HCT116 (cell line): ENCODE results near the gene TECPR1. TPM values are rescaled to one million over a fixed set of nuclear protein-coding genes. Genes with fewer than 3 reads are reported as not detected.

Experiments used
- ATAC-seq: fragments of 200-7000 bp; cut with Tn5 transposase; 2 replicates; pipeline ENCODE4 v1.9.1; 2020; ENCODE audit warnings: mild to moderate bottlenecking, moderate library complexity
- BruUV-seq: library from RNA; stranded (reverse); fragments of 400-500 nt; replicated peaks from 2 replicates; lab custom pipeline; 2021; lab: Mats Ljungman, UMichigan
- CTCF ChIA-PET: fragments of 300-600 bp; sonication (Branson Sonifier 250); formaldehyde crosslinking; loops from one replicate; lab custom pipeline; 2021; ENCODE audit warnings: antibody characterized with exemption; lab: Charles Lee
- POLR2A ChIA-PET: fragments of 300-600, 350-600 bp; sonication (Branson Sonifier 250); formaldehyde crosslinking; loops from one replicate; lab custom pipeline; 2021; ENCODE audit warnings: antibody characterized with exemption; lab: Charles Lee
- RAD21 ChIA-PET, 2 experiments: fragments of 300-600 bp; sonication (Branson Sonifier 250); formaldehyde crosslinking; loops; one replicate each; lab custom pipeline; 2023; ENCODE audit warnings: low total read pairs in 2 of 2; ENCODE audit not compliant: uncharacterized antibody in 2 of 2, unreplicated experiment in 2 of 2, low non-redundant PET in 1 of 2; lab: Charles Lee
- DNase-seq: peaks from one replicate; pipeline ENCODE4 v3.0.0-alpha.2; 2010; ENCODE audit warnings: low read depth, low spot score
- H2AFZ ChIP-seq: fragments of 200-600 bp; shearing (Covaris generic), sonication (generic); 2 replicates; pipeline ENCODE4 v1.6.1; 2017; ENCODE audit warnings: low read depth, mixed run types, mixed read lengths, antibody characterized with exemption, low read length; ENCODE audit not compliant: poor library complexity, severe bottlenecking
- H3K27ac ChIP-seq: 2 replicates; pipeline ENCODE4 v1.5.1; 2012; ENCODE audit warnings: low read depth, low read length
- H3K27me3 ChIP-seq: fragments of 200-600 bp; sonication (generic); 2 replicates; pipeline ENCODE4 v1.6.1; 2016; ENCODE audit warnings: mixed run types, low read length, mixed read lengths; ENCODE audit not compliant: insufficient read depth
- H3K36me3 ChIP-seq, 2 experiments: fragments of 200-500 bp in 1 of 2; fragments of 200-600 bp in 1 of 2; sonication (Bioruptor generic) in 1 of 2; sonication (generic) in 1 of 2; 2 replicates each; pipeline versions ENCODE4 v1.5.1 to v1.6.1; 2014 to 2016; ENCODE audit warnings: low read length in 2 of 2, inconsistent platforms in 1 of 2, mixed read lengths in 1 of 2, mixed run types in 1 of 2; ENCODE audit not compliant: insufficient read depth in 2 of 2, control insufficient read depth in 1 of 2
- H3K4me1 ChIP-seq, 2 experiments: fragments of 200-600 bp in 1 of 2; sonication (generic) in 1 of 2; 2 replicates each; pipeline versions ENCODE4 v1.5.1 to v1.6.1; 2012 to 2017; ENCODE audit warnings: low read length in 2 of 2, inconsistent platforms in 1 of 2, mild to moderate bottlenecking in 1 of 2, mixed read lengths in 1 of 2, mixed run types in 1 of 2, moderate library complexity in 1 of 2; ENCODE audit not compliant: insufficient read depth in 2 of 2, control insufficient read depth in 1 of 2
- H3K4me2 ChIP-seq: fragments of 200-600 bp; sonication (generic); 2 replicates; pipeline ENCODE4 v1.6.1; 2017; ENCODE audit warnings: mixed run types, low read length, mixed read lengths
- H3K4me3 ChIP-seq, 2 experiments: fragments of 200-600 bp in 1 of 2; sonication (generic) in 1 of 2; replicated peaks in 1 of 2; 2 replicates each; pipeline ENCODE4 v1.5.1; 2011 to 2016; ENCODE audit warnings: low read length in 2 of 2, control low read depth in 1 of 2, low read depth in 1 of 2, mild to moderate bottlenecking in 1 of 2, mixed read lengths in 1 of 2, mixed run types in 1 of 2
- H3K79me2 ChIP-seq: fragments of 200-600 bp; sonication (generic); 2 replicates; pipeline ENCODE4 v1.6.1; 2017; ENCODE audit warnings: mild to moderate bottlenecking, mixed run types, low read length, moderate library complexity, mixed read lengths; ENCODE audit not compliant: insufficient read depth
- H3K9ac ChIP-seq: fragments of 200-600 bp; sonication (generic); 2 replicates; pipeline ENCODE4 v1.6.1; 2016; ENCODE audit warnings: low read length, mixed read lengths
- H3K9me2 ChIP-seq: fragments of 200-600 bp; sonication (generic), shearing (Covaris generic); 2 replicates; pipeline ENCODE4 v1.6.1; 2017; ENCODE audit warnings: mixed run types, mild to moderate bottlenecking, moderate library complexity; ENCODE audit not compliant: insufficient read depth
- H3K9me3 ChIP-seq, 2 experiments: fragments of 200-500 bp in 1 of 2; fragments of 200-600 bp in 1 of 2; sonication (Bioruptor generic) in 1 of 2; sonication (generic) in 1 of 2; 2 replicates each; pipeline ENCODE4 v1.6.1; 2014 to 2017; ENCODE audit warnings: low read length in 2 of 2, mixed read lengths in 2 of 2, inconsistent platforms in 1 of 2, low read depth in 1 of 2, mild to moderate bottlenecking in 1 of 2, mixed run types in 1 of 2, moderate library complexity in 1 of 2; ENCODE audit not compliant: control insufficient read depth in 1 of 2, insufficient read depth in 1 of 2
- H4K20me1 ChIP-seq: fragments of 200-600 bp; sonication (generic), shearing (Covaris generic); 2 replicates; pipeline ENCODE4 v1.6.1; 2017; ENCODE audit warnings: mixed run types, mild to moderate bottlenecking, moderate library complexity; ENCODE audit not compliant: insufficient read depth
- ATF3 ChIP-seq: IDR thresholded peaks from 2 replicates; pipeline ENCODE4 v1.6.1; 2012
- CEBPB ChIP-seq: IDR thresholded peaks from 2 replicates; pipeline ENCODE4 v1.6.1; 2012; ENCODE audit warnings: low read depth
- EGR1 ChIP-seq: IDR thresholded peaks from 2 replicates; pipeline ENCODE4 v1.6.1; 2012; ENCODE audit warnings: low read depth
- ELF1 ChIP-seq: IDR thresholded peaks from 2 replicates; pipeline ENCODE4 v1.6.1; 2012; ENCODE audit warnings: low read depth, borderline replicate concordance
- EZH2 ChIP-seq: fragments of 200-600 bp; sonication (generic); IDR thresholded peaks from 2 replicates; pipeline ENCODE4 v1.6.1; 2017; ENCODE audit warnings: antibody characterized with exemption, mixed run types
- EZH2phosphoT487 ChIP-seq: fragments of 200-600 bp; IDR thresholded peaks from 2 replicates; pipeline ENCODE4 v1.6.1; 2018; ENCODE audit warnings: antibody characterized with exemption, borderline replicate concordance
- FOSL1 ChIP-seq: IDR thresholded peaks from 2 replicates; pipeline ENCODE4 v1.6.1; 2012; ENCODE audit warnings: low read depth
- JUND ChIP-seq: IDR thresholded peaks from 2 replicates; pipeline ENCODE4 v1.6.1; 2012
- MAX ChIP-seq: IDR thresholded peaks from 2 replicates; pipeline ENCODE4 v1.6.1; 2012
- POLR2A ChIP-seq: IDR thresholded peaks from 2 replicates; pipeline ENCODE4 v1.7.0; 2011; ENCODE audit warnings: borderline replicate concordance; ENCODE audit not compliant: insufficient read depth, insufficient read length; ENCODE audit errors: extremely low read depth
- POLR2AphosphoS5 ChIP-seq: IDR thresholded peaks from 2 replicates; pipeline ENCODE4 v1.6.1; 2011; ENCODE audit warnings: mild to moderate bottlenecking, low read depth, low read length, moderate library complexity
- RAD21 ChIP-seq: IDR thresholded peaks from 2 replicates; pipeline ENCODE4 v1.6.1; 2012; ENCODE audit warnings: low read depth, mild to moderate bottlenecking
- SP1 ChIP-seq: IDR thresholded peaks from 2 replicates; pipeline ENCODE4 v1.6.1; 2012; ENCODE audit warnings: low read depth
- SRF ChIP-seq: IDR thresholded peaks from 2 replicates; pipeline ENCODE4 v1.6.1; 2012; ENCODE audit warnings: low read depth
- YY1 ChIP-seq: IDR thresholded peaks from 2 replicates; pipeline ENCODE4 v1.6.1; 2011; ENCODE audit warnings: low read length, low read depth, moderate library complexity, mild to moderate bottlenecking; ENCODE audit not compliant: insufficient replicate concordance; ENCODE audit errors: extremely low read depth
- ZNF274 ChIP-seq: fragments of 200-500 bp; sonication (Bioruptor generic); IDR thresholded peaks from 2 replicates; pipeline ENCODE4 v1.6.1; 2014; ENCODE audit warnings: mild to moderate bottlenecking, low read depth, low read length, inconsistent platforms
- intact Hi-C: fragments of 100-400 bp; cut with micrococcal nuclease; formaldehyde crosslinking; loops from 2 replicates; pipeline ENCODE4 v1.10.0; 2022
- total RNA-seq: library from RNA; stranded (reverse); gene quantifications from one replicate; pipeline ENCODE4 v1.2.1, GENCODE V29; 2021; ENCODE audit not compliant: unreplicated experiment

TECPR1 gene
- total RNA-seq, 1 experiment from 2014 or later, result 19.9 TPM

GRCh38 chr7:98286093-98286539 lies 34.1 kb upstream of the TECPR1 start:
- Histone ChIP-seq H3K4me1 (peaks cover 42 to 70% of the 10 kb centered on the region in 2 experiments), H2AFZ (no peak overlapping the region), H3K9ac (peak overlapping the region; percentile 95), H3K27ac (peak overlapping the region; percentile 68)
- peak; percentile 20 for ATAC-seq
- TF ChIP-seq EGR1 (no peak), YY1 (peak; percentile 51), POLR2AphosphoS5 (peak; percentile 38)
- TF ChIP-seq, all 23 proteins: peak for 2
- Histone ChIP-seq H3K9me3 (no peaks in the 10 kb centered on the region), H3K4me2 (peak overlapping the region; percentile 95), H3K79me2 (peaks cover 89% of the 10 kb centered on the region), H4K20me1 (peaks cover 3% of the 10 kb centered on the region; the same call in 1 of the 2 replicates), H3K4me3 (peak overlapping the region; percentile 15 to 41; a peak in 2 of 4 replicates), H3K27me3 (no peaks in the 10 kb centered on the region), H3K36me3 (peaks cover 0 to 5% of the 10 kb centered on the region in 2 experiments; a peak in 1 of 4 replicates), H3K9me2 (no peaks in the 10 kb centered on the region)
- DNase-seq, result peak; percentile 68
- intact Hi-C loops, result no loop called here
- no TSS peak for BruUV-seq
- ChIA-PET RAD21 (no interaction called here), CTCF (no interaction called here), POLR2A (no interaction called here)

- CTCF ChIA-PET, result no interaction called here
These were observed 33.4 kb upstream of the TECPR1 start for GRCh38 chr7:98285157-98286092.

More at GRCh38 chr7:98285157-98286092, 33.4 kb upstream of the TECPR1 start:
- intact Hi-C loops, result no loop called here
- no peaks in the 10 kb centered on the region for H3K9me3 ChIP-seq
- no peak for TF ChIP-seq SP1
- TF ChIP-seq EZH2, result no peak
- no peak for TF ChIP-seq JUND
- TF ChIP-seq EZH2phosphoT487, result no peak
- no peak for TF ChIP-seq ELF1
- TF ChIP-seq RAD21, result no peak
- no peak for TF ChIP-seq ZNF274
- no peak for TF ChIP-seq MAX
- TF ChIP-seq POLR2A, result no peak
- TF ChIP-seq YY1, result no peak
- TF ChIP-seq SRF, result no peak
- no peak for TF ChIP-seq CEBPB
- no peak for TF ChIP-seq FOSL1
- TF ChIP-seq ATF3, result no peak
- TF ChIP-seq, all 23 proteins: peak for 0
- RAD21 ChIA-PET, result no interaction called here
- POLR2A ChIA-PET, result no interaction called here
- peaks cover 46 to 76% of the 10 kb centered on the region in 2 experiments for H3K4me1 ChIP-seq
- H3K4me3 ChIP-seq, result peak overlapping the region in 1 of 2 experiments; percentile 43; a peak in 3 of 4 replicates
- H3K27ac ChIP-seq, result peak overlapping the region; percentile 68
- H3K36me3 ChIP-seq, result no peaks in the 10 kb centered on the region; a peak in 1 of 4 replicates
- H3K27me3 ChIP-seq, result no peaks in the 10 kb centered on the region
- no TSS peak for BruUV-seq
- ATAC-seq, result no peak
- H3K79me2 ChIP-seq, result peaks cover 83% of the 10 kb centered on the region
- peak overlapping the region; percentile 95 for H3K9ac ChIP-seq
- H4K20me1 ChIP-seq, result peaks cover 3% of the 10 kb centered on the region; the same call in 1 of the 2 replicates
- no peak for DNase-seq
- H3K4me2 ChIP-seq, result peak overlapping the region; percentile 95
- H2AFZ ChIP-seq, result no peak overlapping the region
- H3K9me2 ChIP-seq, result no peaks in the 10 kb centered on the region
